OCI-LY7 (cell line): Measurements from ENCODE around the gene SREBF1.

Source experiments
- CTCF ChIP-seq: fragments of 200-600 bp; sonication (generic); conservative IDR thresholded peaks from 2 replicates; pipeline ENCODE4 v1.5.1; 2014; ENCODE audit warnings: mild to moderate bottlenecking, antibody characterized with exemption, low read length, moderate library complexity, mixed read lengths
- EZH2phosphoT487 ChIP-seq: fragments of 200-600 bp; sonication (generic); IDR thresholded peaks from 2 replicates; pipeline ENCODE4 v1.6.1; 2018; ENCODE audit warnings: low read depth, borderline replicate concordance, mild to moderate bottlenecking, mixed run types, antibody characterized with exemption, low read length, moderate library complexity, mixed read lengths

DNA sequence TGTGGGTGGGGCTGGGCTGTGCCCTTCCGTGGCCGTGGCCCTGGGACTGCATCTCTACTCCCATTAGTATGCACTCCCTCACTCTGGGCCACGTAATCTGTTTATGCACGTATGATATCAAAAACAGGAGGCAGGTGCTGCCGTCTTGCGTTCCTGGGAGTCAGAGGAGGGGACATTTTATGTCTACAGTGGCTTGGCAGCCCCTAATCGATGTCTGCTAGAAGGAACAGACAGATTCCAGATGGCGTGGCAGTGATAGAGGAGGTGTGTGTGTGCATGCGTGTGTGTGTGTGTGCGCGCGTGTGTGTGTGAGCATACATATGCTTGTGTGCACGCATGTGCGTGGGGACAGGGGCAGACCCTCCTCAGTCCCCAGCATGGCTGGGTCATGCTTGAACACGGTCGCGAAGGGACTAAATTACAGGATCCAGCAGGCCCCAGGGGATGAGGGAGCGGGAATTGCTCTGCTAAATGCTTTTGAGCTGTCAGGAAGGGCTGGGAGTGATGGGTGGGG is 44.7 kb downstream of the SREBF1 start:
- TF ChIP-seq CTCF (no peak), EZH2phosphoT487 (no peak)
